NCI-H510A treated with DMSO at 0.1 percent for 48 hours (cell line): ENCODE results near the gene B3GNT3.
"Not testable (repeated sequence)": the region's sequence is repeated elsewhere in the genome, so short reads cannot be mapped to it uniquely, and the experiment has no call there.

Experiments used
- DNase-seq: peaks from one replicate; lab custom pipeline; 2025; lab: John Stamatoyannopoulos, UW

The B3GNT3 gene

DNA sequence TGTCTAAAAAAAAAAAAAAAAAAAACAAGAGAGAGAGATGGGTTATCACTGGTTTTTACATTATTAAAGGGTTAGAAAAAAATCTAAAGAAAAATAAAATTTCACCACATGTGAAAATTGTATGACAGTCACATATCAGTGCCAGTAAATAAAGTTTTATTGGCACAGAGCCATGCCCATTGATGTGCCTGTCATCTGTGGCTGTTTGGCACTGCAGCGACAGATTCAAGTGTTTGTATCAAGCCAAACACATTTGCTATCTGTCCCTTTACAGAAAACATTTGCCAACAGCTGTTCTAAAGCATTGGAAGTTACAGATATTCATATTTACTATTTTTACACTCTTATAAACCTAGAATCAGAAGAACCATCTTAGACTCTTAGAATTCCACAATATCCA lies 27.4 kb upstream of the B3GNT3 start:
- no peak for DNase-seq

DNA sequence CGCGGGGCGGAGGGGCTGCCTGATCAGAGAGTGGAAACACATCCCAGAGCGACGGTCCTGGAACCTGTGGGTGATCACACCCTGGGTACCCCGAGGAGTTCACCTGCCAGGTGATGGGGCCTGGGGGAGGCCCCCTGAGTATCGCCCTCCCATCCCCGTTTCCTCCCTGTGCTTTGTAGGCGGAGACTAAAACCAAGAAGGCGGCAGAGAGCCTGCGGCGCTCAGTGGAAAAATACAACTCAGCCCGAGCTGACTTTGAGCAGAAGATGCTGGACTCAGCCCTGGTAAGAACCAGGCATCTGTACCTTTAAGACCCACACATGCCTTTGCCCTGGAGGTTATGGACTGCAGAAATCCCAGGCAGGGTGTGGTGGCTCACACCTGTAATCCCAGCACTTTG lies 24.3 kb upstream of the B3GNT3 start:
- no peak for DNase-seq

DNA sequence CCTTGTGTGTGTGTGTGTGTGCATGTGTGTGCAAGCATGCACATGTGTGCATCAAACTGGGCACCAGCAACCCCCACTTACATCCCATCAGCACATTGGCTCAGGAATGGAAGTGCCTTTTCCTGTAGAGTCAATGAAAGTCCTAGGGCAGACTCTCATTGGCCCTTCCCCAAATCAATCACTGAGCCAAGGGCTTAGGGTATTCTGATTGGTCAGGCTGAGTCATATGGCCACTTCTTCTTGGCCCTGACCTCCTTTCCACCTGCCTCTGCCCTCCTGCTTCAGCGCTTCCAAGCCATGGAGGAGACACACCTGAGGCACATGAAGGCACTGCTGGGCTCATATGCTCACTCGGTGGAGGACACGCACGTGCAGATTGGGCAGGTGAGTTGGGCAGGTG lies 22.8 kb upstream of the B3GNT3 start:
- DNase-seq, result no peak

DNA sequence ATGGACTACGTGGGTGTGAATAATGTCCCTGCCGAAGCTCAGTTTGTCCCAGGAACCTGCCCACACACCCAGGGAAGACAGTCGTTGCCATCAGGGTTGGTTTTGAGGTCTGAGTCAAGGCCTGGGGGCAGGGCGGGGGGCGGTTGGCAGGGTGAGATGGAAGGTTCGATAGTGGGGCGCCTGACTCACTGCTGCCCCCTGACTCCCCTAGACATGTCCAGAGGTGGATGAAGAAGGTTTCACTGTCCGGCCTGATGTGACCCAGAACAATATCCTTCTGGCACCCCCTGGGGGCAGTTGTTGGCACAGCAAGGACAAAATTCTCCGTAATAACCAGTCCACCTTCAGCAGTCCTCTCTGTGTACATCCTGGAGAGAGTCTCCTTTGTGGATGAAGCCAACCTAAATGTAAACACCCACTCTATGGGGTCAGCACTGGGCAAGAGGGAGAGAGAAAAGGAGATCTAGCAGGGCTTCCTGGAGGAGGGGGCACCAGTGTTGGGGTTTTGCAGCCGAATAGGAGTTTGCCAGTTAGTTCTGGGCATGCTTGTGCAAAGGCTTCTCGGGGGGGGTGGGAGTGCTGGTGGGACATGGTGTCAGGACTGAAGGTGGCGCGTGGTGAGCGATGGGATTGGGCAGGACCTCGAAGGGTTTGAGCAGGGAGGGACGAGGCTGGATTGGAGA lies 19.6 kb upstream of the B3GNT3 start:
- no peak for DNase-seq

DNA sequence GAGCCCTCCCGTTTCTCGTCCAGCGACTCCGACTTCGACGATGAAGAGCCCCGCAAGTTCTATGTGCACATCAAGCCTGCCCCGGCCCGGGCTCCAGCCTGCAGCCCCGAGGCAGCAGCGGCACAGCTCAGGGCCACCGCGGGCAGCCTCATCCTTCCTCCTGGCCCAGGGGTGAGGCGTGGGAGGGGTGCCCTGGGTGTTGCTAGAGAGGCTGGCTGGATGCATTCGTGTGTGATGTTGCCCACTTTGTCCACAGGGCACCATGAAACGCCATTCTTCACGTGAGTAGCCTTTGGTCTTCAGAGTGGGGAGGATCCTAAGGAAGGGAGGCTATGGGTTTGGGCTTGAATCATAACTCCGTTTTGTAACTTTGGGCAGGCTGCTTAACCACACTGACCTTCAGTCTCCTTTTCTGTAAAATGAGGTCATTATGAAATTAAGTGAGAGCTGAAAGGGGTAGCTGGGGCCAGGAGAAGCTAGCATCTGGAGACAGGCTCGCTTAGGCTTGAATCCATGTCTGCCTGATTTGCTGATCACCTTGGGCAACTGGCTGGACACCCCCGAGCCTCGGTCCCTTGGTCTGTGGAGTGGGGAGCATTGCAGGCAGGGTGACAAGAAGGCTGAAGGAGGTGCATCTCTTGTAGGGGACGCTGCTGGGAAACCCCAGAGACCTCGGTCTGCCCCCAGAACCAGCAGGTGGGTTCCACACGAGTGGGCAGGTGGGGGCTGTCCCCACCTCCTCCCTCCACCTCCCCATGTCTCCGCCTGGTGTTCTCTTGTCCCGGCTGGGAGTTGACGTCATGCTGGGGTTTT lies 18.7 kb upstream of the B3GNT3 start:
- no peak for DNase-seq

DNA sequence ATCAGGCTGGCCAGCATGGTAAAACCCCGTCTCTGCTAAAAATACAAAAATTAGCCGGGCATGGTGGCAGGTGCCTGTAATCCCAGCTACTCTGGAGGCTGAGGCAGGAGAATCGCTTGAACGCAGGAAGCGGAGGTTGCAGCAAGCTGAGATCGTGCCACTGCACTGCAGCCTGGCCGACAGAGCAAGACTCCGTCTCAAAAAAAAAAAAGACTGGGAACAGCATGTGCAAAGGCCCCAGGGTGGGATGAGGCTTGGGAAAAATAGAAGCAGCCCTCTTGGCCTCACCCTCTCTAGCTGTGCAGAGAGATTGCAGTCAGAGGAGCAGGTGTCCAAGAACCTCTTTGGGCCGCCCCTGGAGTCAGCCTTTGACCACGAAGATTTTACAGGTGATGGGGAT lies 17.1 kb upstream of the B3GNT3 start:
- DNase-seq, result not testable (repeated sequence)

DNA sequence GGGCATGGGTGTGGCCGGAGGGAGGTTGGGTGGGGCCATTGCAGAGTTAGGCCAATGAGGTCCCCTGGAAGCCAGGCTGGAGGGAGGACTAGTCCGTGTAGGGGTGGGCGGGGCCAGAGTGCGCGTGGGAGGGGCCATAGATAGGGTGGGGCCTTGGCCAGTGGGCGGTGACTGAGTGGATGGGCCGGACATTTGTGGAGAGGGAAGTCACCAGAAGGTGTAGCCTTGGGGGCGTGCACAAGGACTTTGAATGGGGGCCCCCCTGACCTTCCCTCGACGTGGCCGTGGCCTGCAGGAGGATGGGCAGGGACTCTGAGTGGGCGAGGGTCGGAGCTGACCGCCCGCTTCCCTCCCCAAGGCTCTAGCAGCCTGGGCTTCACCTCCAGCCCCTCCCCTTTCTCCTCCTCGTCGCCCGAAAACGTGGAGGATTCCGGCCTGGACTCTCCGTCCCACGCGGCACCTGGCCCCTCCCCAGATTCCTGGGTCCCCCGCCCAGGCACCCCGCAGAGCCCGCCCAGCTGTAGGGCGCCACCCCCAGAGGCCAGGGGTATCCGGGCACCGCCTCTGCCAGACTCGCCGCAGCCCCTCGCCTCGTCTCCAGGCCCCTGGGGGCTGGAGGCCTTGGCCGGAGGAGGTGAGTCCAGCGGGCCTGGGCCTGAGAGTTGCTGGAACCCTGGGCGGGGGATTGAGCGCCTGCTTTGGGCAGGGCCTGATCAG lies 16.5 kb upstream of the B3GNT3 start:
- no peak for DNase-seq

DNA sequence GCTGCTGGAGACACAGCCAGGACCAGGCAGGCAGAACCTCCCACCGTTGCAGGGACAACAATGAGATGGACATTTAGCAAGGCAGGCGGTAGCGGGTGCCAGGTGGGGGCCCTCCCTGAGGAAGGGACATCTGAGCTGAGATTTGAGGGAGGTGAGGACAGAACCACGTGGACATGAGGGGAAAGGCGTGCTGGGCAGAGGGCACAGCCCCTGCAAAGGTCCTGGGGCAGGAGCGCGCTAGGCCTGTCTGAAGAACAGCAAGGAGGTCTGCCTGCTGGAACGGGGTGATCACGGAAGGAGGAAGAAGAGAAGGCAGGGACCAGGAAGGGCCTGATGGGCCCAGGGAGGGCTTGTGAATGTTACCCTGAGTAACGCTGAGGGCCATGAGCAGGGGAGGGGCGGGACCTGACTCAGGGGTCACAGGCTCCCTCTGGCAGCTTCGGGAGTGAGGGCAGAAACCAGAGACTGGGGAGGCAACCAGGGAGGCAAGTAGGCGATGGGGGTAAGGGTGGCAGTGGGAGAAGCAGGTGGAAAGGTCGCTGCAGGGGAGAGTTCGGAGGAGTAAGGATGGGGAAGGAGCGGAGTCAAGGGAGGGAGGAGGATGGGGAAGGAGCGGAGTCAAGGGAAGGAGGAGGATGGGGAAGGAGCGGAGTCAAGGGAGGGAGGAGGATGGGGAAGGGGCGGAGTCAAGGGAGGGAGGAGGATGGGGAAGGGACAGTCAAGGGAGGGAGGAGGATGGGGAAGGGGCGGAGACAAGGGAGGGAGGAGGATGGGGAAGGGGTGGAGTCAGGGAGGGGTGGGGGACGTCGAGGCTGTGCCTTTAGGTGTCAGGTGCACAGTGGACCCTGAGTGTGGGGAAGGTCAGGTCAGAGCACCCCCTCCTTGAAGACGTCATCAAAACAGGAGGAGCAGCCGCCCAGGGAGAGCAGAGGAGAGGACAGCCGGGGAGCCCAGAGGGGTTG lies 15.7 kb upstream of the B3GNT3 start:
- DNase-seq, result no peak

DNA sequence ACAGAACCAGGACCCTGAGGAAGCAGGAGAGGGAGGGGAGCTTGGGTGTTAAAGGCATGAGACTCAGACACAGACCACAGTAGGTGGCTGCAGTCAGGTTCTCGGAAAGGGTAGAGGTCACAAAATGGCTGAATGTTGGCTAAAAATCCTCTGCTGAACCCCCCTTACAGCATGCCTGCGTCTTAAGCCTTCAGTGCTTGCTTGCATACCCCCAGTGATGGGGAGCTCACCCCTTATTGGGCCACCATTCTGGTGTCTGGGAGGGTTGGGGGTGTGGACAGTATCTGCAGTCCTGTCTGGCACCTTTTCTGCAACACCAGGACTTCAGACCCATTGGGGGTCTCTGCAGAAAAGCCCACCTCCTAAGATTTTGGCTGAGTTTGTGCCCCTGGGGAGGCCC lies 14.2 kb upstream of the B3GNT3 start:
- no peak for DNase-seq

DNA sequence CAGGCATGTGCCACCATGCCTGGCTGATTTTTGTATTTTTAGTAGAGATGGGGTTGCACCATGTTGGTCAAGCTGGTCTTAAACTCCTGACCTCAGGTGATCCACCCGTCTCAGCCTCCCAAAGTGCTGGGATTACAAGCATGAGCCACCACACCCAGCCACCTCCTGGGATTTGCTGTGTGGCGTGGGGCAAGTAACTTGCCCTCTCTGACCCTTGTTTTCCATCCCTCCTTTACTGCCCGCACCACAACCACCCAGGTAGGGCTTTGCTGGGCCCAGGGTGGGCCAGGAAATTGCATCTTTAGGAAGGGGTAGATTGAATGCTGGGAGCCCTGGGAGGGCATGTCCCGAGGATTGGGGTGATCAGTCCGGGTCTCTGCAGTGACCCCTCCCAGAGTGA lies 11.2 kb upstream of the B3GNT3 start:
- DNase-seq, result not testable (repeated sequence)

DNA sequence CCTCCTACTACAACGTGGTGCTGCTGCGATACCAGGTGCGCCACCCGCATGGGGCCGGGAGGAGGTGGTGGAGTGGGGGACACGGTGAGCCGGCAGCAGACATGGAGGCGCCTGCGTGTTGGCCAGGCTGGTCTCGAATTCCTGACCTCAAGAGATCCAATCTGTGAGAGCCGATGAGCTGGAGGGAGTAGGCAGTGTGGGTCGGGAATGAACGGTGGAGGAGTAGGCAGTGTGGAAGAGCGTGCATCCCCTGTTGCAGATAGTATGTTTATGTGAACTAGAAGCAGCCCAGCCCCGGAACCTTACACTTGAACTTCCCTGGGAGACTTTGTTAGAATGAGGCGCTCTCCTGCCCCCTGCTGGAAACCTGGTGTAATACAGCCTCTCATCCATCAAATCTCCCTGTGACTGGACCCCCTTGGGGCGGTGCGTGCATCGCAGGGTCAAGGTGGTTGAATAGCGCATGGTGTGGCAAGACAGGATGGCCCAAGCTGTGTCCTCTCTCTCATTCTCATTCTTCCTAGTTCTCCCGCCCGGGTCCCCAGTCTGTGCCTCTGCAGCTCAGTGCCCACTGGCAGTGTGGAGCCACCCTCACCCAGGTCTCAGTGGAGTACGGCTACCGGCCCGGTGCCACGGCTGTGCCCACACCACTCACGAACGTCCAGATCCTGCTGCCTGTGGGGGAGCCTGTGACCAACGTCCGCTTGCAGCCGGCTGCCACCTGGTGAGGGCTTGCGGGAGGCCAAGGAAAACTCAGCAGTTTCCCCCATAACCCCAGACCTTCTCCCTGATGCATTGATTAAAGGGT lies 10.5 kb upstream of the B3GNT3 start:
- DNase-seq, result peak; percentile 66

DNA sequence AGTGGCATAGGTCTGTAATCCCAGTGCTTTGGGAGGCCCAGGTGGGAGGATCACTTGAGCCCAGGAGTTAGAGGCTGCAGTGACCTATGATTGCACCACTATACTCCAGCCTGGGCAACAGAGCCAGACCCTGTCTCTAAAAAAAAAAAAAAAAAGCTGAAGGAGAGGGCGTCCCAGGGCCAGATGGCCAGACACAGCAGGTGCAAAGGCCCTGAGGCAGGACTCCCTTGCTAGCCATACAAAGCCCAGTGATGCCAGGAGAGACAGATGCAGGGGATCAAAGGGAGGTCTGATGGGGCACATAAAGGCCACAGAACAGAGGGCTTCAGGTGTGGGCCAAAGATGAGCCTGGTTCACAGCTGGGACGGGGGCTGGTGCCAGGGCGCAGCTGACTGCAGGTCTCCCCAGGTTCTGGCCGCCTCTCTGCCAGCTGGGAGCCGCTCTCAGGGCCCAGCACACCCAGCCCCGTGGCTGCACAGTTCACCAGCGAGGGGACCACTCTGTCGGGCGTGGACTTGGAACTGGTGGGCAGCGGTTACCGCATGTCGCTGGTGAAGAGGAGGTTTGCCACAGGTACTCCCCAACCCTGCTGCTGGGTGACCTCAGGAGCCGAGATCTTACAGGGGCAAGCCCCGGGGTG lies 7.5 kb upstream of the B3GNT3 start:
- no peak for DNase-seq

DNA sequence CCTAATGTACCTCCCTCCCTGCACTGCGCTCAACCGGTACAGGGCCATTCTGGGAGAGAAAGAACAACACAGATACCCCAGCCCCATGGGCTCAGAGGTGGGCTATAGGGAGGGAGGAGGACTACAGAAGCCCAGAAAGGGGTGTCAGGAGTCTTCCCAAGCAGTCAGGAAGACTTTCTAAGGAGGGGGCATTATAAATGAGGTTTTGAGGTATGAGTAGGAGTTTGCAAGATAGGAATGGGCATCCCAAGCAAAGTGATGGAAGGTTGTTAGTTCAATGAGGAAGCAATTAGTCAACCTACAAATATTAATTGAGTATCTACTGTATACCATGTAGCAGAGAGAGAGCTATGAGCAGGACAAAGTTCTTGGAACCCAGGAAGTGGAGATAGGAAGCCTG lies 6.3 kb upstream of the B3GNT3 start:
- no peak for DNase-seq

DNA sequence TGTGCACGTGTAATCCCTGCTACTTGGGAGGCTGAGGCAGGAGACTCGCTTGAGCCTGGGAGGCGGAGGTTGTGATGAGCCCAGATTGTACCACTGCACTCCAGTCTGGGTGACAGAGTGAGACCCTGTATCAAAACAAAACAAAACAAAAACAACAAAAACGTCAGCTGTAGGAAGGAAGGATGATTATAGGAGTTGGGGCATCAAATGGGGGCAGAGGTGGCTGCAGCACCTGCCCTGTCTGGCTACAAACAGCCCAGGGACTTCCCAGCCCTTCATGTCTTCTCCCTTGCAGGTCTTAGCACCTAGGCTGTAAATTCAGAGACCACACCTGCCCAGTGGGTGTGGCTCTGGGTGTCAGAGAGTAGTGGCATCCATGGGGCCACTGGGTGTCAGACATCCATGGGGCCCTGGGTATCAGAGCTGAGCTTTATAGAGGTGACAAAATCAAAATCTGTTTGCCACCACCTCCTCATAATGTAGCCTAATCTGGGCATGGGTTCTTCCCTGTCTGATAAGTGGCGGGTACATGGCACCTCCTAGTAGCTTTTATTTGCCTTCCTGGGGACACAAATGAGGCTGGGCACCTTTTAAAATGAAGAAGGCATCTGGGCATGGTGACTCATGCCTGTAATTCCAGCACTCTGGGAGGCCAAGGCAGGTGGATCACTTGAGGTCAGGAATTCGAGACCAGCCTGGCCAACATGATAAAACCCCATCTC lies 4.7 kb upstream of the B3GNT3 start:
- no peak for DNase-seq

DNA sequence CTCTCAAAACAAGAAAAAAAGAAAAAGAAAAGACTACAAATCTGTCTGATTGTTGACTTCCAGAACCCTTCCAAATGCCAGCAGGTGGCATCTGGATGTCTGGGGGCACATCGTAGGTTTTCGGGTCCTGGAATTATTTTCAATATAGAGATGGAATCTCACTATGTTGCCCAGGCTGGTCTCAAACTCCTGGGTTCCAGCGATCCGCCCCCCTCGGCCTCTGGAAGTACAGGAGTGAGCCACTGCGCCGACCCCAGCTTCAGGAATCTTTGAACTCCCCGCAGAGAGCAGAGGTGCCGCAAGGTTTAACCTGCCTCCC lies 567 bp upstream of the B3GNT3 start:
- no peak for DNase-seq

DNA sequence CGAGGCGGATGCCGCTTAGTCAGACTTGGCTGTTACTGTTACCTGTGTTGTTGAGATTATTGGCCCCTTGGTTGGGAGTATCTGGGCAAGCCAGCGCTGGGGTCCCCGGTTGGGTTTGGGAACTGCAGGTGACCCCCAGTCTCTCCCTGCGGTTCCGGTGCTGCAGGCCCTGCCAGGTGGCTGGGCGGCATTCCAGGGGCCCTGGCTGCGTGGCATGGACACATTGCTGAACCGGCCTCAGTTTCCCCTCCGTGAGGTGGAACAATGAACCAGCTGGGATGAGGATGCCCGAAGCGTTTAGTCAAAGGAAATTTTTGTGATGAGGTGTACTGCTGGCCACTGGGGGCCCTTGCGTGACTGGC lies 538 bp downstream of the B3GNT3 start:
- no peak for DNase-seq

DNA sequence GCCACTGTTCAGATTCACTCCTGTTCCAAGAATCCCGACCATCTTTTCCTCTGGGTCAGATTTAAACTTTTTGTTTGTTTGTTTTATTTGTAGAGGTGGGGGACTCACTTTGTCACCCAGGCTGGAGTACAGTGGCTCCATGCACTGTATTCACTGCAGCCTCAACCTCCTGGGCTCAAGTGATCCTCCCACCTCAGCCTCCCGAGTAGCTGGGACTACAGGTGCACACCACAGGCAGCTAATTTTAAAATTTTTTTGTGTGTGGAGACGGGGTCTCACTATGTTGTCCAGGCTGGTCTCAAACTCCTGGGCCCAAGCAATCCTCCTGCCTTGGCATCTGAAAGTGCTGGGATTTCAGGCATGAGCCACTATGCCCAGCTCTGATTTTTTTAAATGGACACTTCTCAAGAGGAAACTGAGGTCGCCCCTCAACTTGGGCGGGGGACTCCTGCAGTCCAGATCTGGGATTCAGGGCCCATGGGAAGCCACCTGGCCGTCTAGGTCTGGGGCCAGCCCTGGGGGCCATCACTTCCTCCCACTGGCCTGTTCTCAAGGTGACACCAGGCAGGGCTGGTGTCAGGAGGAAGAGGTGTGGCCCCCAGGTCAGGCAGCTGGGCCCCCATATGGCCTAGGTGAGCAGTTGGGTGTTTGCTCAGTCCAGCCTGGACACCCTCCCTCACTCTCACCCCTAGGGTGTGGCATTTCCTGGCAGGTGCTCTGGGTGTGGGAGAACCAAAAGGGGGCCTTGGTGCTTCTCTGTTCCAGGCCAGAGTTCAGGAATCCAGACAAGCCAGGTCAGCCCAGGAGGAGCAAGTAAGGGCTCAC lies 1.3 kb downstream of the B3GNT3 start:
- DNase-seq, result no peak

DNA sequence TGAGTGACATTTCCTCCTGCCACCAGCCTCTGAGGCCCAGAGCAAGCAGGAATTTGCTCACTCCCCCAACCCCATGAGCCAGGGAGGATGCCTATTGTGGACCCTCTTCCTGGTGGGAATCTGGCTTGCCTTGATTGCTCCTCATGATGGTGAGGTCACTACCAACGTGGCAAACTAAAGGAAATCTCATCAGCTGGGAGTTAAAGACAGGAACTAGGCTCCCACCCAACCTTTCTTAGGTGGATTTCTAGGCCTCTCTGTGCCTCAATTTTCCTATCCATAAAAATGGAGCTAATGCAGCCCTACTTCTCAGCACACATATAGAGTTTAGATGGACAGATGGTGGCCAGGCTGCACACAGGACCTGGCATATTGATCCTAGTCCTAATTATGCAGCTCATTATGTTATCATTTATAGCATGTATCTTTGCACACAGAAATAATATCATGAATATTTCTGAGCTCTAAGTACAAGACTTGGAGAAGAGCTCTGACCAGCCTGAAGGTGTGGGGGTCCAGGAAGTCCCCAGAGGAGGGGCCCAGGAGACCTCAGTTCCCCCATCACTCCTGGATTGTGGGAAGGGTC lies 2.0 kb downstream of the B3GNT3 start:
- no peak for DNase-seq
